PC-9 (cell line): Measurements from ENCODE around the gene BCKDHB. TPM values are rescaled to one million over a fixed set of nuclear protein-coding genes. Genes with fewer than 3 reads are reported as not detected.

Source experiments
- BruUV-seq: library from RNA; stranded (reverse); fragments of 400-500 nt; replicated peaks from 2 replicates; lab custom pipeline; 2021; lab: Mats Ljungman, UMichigan
- CTCF ChIA-PET: fragments of 300-600 bp; sonication (Branson Sonifier 250); formaldehyde crosslinking; loops from one replicate; lab custom pipeline; 2022; ENCODE audit warnings: antibody characterized with exemption; lab: Charles Lee
- POLR2A ChIA-PET: fragments of 300-600 bp; sonication (Branson Sonifier 250); formaldehyde crosslinking; loops from one replicate; lab custom pipeline; 2022; ENCODE audit warnings: antibody characterized with exemption; ENCODE audit not compliant: unreplicated experiment; lab: Charles Lee
- DNase-seq, 2 experiments: peaks; one replicate each; pipeline versions ENCODE4 v3.0.0 to v3.0.0-alpha.2; 2015 to 2022; ENCODE audit warnings: mixed read lengths in 1 of 2
- H2AFZ ChIP-seq: fragments of 200-600 bp; sonication (generic); 2 replicates; pipeline ENCODE4 v1.8.1; 2017; ENCODE audit warnings: antibody characterized with exemption
- H3F3A ChIP-seq: fragments of 200-600 bp; sonication (generic); 2 replicates; pipeline ENCODE4 v1.8.1; 2017; ENCODE audit warnings: antibody characterized with exemption, mild to moderate bottlenecking, low read depth; ENCODE audit not compliant: insufficient read depth
- H3K27ac ChIP-seq: fragments of 200-600 bp; sonication (generic); 2 replicates; pipeline ENCODE4 v1.6.1; 2016; ENCODE audit warnings: mixed run types
- H3K27me3 ChIP-seq: fragments of 200-600 bp; sonication (generic); 2 replicates; pipeline ENCODE4 v1.6.1; 2016; ENCODE audit warnings: low read depth, mixed run types; ENCODE audit not compliant: insufficient read depth
- H3K36me3 ChIP-seq: fragments of 200-600 bp; sonication (generic); 2 replicates; pipeline ENCODE4 v1.6.1; 2016; ENCODE audit warnings: low read depth, mixed run types
- H3K4me1 ChIP-seq: fragments of 200-600 bp; sonication (generic); replicated peaks from 2 replicates; pipeline ENCODE4 v1.6.1; 2016; ENCODE audit warnings: mixed run types; ENCODE audit not compliant: insufficient read depth
- H3K4me2 ChIP-seq: fragments of 200-600 bp; sonication (generic); 2 replicates; pipeline ENCODE4 v1.6.1; 2017; ENCODE audit warnings: mixed run types
- H3K4me3 ChIP-seq: fragments of 200-600 bp; sonication (generic); 2 replicates; pipeline ENCODE4 v1.6.1; 2016; ENCODE audit warnings: mixed run types
- H3K79me2 ChIP-seq: fragments of 200-600 bp; sonication (generic); 2 replicates; pipeline ENCODE4 v1.6.1; 2017; ENCODE audit warnings: low read depth, mixed run types
- H3K9me2 ChIP-seq: fragments of 200-600 bp; sonication (generic); 2 replicates; pipeline ENCODE4 v1.8.1; 2017; ENCODE audit warnings: mild to moderate bottlenecking; ENCODE audit not compliant: insufficient read depth
- H3K9me3 ChIP-seq: fragments of 200-600 bp; sonication (generic); 2 replicates; pipeline ENCODE4 v1.8.1; 2016; ENCODE audit warnings: low read depth; ENCODE audit not compliant: insufficient read depth
- H4K20me1 ChIP-seq: fragments of 200-600 bp; sonication (generic); 2 replicates; pipeline ENCODE4 v1.8.1; 2017; ENCODE audit not compliant: insufficient read depth
- CTCF ChIP-seq: fragments of 200-600 bp; sonication (generic); conservative IDR thresholded peaks from 2 replicates; pipeline ENCODE4 v1.6.1; 2017; ENCODE audit warnings: mixed run types, antibody characterized with exemption, mild to moderate bottlenecking, moderate library complexity
- EZH2 ChIP-seq: fragments of 200-600 bp; sonication (generic); IDR thresholded peaks from 2 replicates; pipeline ENCODE4 v1.8.0; 2017; ENCODE audit warnings: antibody characterized with exemption, low read depth
- intact Hi-C: fragments of 100-400 bp; cut with micrococcal nuclease; formaldehyde crosslinking; loops from one replicate; pipeline ENCODE4 v1.10.0; 2022; ENCODE audit not compliant: unreplicated experiment
- total RNA-seq: library from RNA; stranded (reverse); gene quantifications from 2 replicates; pipeline ENCODE4 v1.2.3, GENCODE V29; 2021

The BCKDHB gene
- total RNA-seq, 1 experiment from 2014 or later, result 29.7 TPM

- H3K4me1 ChIP-seq, result no peaks in the 10 kb centered on the region
- no peak overlapping the region for H2AFZ ChIP-seq
- TF ChIP-seq CTCF (no peak), EZH2 (no peak)
- DNase-seq, result no peak
- POLR2A ChIA-PET, result interaction anchor here (0.5 kb wide), 1 partner anchor 747 kb away, joined by 4 read pairs; no protein-coding TSS in a partner anchor
- H3K27ac ChIP-seq, result no peak overlapping the region
- H4K20me1 ChIP-seq, result no peaks in the 10 kb centered on the region
- H3K4me2 ChIP-seq, result no peak overlapping the region
- H3F3A ChIP-seq, result no peaks in the 10 kb centered on the region
- no peaks in the 10 kb centered on the region for H3K27me3 ChIP-seq
- H3K36me3 ChIP-seq, result no peaks in the 10 kb centered on the region
- H3K79me2 ChIP-seq, result no peaks in the 10 kb centered on the region
- intact Hi-C loops, result no loop called here
- no peaks in the 10 kb centered on the region for H3K9me3 ChIP-seq
- H3K9me2 ChIP-seq, result no peaks in the 10 kb centered on the region
- H3K4me3 ChIP-seq, result no peak overlapping the region
- BruUV-seq, result no TSS peak
- CTCF ChIA-PET, result no interaction called here
Observed at GRCh38 chr6:80356545-80356944, 250.1 kb downstream of the BCKDHB start.

- no peaks in the 10 kb centered on the region for H3K4me1 ChIP-seq
- no peaks in the 10 kb centered on the region for H3K79me2 ChIP-seq
- DNase-seq, result no peak
- no peak for TF ChIP-seq CTCF
- no peak for TF ChIP-seq EZH2
- CTCF ChIA-PET, result no interaction called here
- intact Hi-C loops, result no loop called here
- no peaks in the 10 kb centered on the region for H3K27me3 ChIP-seq
- H3K4me3 ChIP-seq, result no peak overlapping the region
- H3K9me2 ChIP-seq, result no peaks in the 10 kb centered on the region
- no peak overlapping the region for H3K4me2 ChIP-seq
- no peak overlapping the region for H2AFZ ChIP-seq
- BruUV-seq, result no TSS peak
- no peaks in the 10 kb centered on the region for H3K36me3 ChIP-seq
- POLR2A ChIA-PET, result no interaction called here
- no peak overlapping the region for H3K27ac ChIP-seq
- H4K20me1 ChIP-seq, result no peaks in the 10 kb centered on the region
- H3F3A ChIP-seq, result no peaks in the 10 kb centered on the region
- H3K9me3 ChIP-seq, result no peaks in the 10 kb centered on the region
Observed at GRCh38 chr6:80357081-80357480, 250.6 kb downstream of the BCKDHB start.

- Histone ChIP-seq H3K4me3 (no peak overlapping the region), H4K20me1 (no peaks in the 10 kb centered on the region), H3F3A (no peaks in the 10 kb centered on the region), H3K4me1 (no peaks in the 10 kb centered on the region), H3K79me2 (no peaks in the 10 kb centered on the region), H3K9me2 (no peaks in the 10 kb centered on the region), H2AFZ (no peak overlapping the region), H3K27me3 (no peaks in the 10 kb centered on the region), H3K27ac (no peak overlapping the region), H3K36me3 (no peaks in the 10 kb centered on the region), H3K9me3 (no peaks in the 10 kb centered on the region), H3K4me2 (no peak overlapping the region)
- no peak for DNase-seq
- POLR2A ChIA-PET, result interaction anchor here (0.6 kb wide), 1 partner anchor 153 kb away, joined by 3 read pairs; no protein-coding TSS in a partner anchor
- CTCF ChIA-PET, result no interaction called here
- TF ChIP-seq EZH2, result no peak
- no peak for TF ChIP-seq CTCF
- BruUV-seq, result no TSS peak
- intact Hi-C loops, result no loop called here
Observed at GRCh38 chr6:80357674-80358073, 251.2 kb downstream of the BCKDHB start.
